GM13976 (cell line): Measurements from ENCODE around the gene RGR.

Experiments used
- DNase-seq: peaks from one replicate; pipeline ENCODE4 v3.0.0; 2012; ENCODE audit warnings: low spot score
- in situ Hi-C: fragments of 300-500 bp; cut with MboI; formaldehyde crosslinking; loops from one replicate; pipeline ENCODE4 v1.12.0; 2022; ENCODE audit warnings: low sequenced_read_pairs, mixed read lengths, inconsistent platforms; ENCODE audit not compliant: unreplicated experiment
- TF ChIP-seq, protein P1 (sequence below): IDR thresholded peaks from 2 replicates; pipeline ENCODE4 v1.5.1; 2012; ENCODE audit warnings: borderline replicate concordance, mild to moderate bottlenecking; ENCODE audit not compliant: insufficient read depth; ENCODE audit errors: extremely low read depth, missing control alignments, control extremely low read depth

Gene RGR

DNA sequence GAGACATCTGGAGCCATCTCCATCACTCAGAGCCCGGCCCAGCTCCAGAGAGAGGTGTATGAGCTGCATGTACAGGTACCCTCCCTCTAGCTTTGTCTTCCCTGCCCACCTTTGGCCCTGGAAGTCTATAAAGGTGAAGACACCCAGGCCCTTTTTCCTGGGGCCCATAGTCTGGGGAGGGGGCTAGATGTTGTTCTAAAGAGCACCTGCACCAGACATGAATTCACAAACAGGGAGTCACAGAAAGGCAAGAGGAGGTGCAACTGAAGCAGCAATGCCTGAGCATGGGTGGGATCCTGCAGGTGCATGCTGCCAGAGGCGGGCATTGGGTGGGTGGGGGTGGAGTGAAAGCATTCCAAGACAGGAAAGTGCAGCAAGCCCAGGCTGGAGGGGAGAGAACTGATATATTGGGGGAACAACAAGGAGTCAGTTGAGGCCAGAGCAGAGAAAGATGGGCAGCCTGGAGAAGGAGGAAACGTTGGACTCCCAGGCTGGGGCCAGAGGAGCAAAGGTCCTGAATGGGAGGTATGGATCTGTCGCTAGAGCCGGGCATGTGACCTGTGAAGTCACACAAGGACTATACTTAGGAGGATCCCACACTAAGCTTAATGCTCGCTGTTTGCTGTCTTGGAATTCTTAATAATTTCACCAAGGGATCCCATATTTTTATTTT lies 38.9 kb upstream of the RGR start:
- DNase-seq: no peak
- TF ChIP-seq, protein P1, sequence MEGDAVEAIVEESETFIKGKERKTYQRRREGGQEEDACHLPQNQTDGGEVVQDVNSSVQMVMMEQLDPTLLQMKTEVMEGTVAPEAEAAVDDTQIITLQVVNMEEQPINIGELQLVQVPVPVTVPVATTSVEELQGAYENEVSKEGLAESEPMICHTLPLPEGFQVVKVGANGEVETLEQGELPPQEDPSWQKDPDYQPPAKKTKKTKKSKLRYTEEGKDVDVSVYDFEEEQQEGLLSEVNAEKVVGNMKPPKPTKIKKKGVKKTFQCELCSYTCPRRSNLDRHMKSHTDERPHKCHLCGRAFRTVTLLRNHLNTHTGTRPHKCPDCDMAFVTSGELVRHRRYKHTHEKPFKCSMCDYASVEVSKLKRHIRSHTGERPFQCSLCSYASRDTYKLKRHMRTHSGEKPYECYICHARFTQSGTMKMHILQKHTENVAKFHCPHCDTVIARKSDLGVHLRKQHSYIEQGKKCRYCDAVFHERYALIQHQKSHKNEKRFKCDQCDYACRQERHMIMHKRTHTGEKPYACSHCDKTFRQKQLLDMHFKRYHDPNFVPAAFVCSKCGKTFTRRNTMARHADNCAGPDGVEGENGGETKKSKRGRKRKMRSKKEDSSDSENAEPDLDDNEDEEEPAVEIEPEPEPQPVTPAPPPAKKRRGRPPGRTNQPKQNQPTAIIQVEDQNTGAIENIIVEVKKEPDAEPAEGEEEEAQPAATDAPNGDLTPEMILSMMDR: no peak
- in situ Hi-C loops: loop anchor here (10.0 kb wide), 1 partner anchor 61 kb away; no protein-coding TSS in a partner anchor

DNA sequence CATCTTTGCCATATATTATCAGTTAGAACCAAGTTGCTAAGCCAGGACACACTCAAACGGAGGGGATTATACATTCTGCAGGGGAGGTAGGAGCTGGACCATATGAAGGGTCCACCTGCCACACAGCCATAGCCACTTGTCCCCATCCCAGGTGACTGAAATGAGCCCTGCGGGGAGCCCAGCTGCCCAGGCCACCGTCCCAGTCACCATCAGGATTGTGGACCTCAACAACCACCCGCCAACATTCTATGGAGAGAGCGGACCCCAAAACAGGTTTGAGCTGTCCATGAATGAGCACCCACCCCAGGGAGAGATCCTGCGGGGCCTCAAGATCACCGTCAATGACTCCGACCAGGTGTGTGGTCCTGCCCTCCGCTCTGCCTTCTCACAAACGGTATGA lies 36.8 kb upstream of the RGR start:
- in situ Hi-C loops: loop anchor here (10.0 kb wide), 1 partner anchor 63 kb away; no protein-coding TSS in a partner anchor
- TF ChIP-seq, protein P1: no peak
- DNase-seq: no peak

GRCh38 chr10:84211566-84211965 lies 33.3 kb upstream of the RGR start:
- TF ChIP-seq, protein P1: no peak
- in situ Hi-C loops: loop anchor here (5.0 kb wide), 1 partner anchor 49 kb away; no protein-coding TSS in a partner anchor
- no peak for DNase-seq

DNA sequence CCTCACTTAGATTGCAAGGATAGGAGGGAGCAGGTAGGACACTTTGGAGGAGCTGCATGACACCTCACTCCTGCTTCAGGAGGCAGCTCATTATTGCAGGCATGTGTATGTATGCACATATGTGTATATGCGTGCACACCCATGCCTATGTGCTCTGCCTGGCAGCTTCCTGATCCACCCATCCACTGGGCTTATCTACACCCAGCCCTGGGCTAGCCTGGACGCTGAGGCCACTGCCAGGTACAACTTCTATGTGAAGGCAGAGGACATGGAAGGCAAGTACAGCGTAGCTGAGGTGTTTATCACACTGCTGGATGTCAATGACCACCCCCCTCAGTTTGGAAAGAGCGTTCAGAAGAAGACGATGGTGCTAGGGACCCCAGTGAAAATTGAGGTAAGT lies 32.8 kb upstream of the RGR start:
- in situ Hi-C loops: loop anchor here (5.0 kb wide), 1 partner anchor 50 kb away; no protein-coding TSS in a partner anchor
- no peak for DNase-seq
- TF ChIP-seq, protein P1: no peak

GRCh38 chr10:84213076-84213475 lies 31.8 kb upstream of the RGR start:
- in situ Hi-C loops: loop anchor here (5.0 kb wide), 1 partner anchor 51 kb away; no protein-coding TSS in a partner anchor
- no peak for DNase-seq
- TF ChIP-seq, protein P1: no peak

GRCh38 chr10:84214046-84214572 lies 30.7 kb upstream of the RGR start:
- DNase-seq: no peak
- in situ Hi-C loops: loop anchor here (5.0 kb wide), 1 partner anchor 52 kb away; no protein-coding TSS in a partner anchor
- TF ChIP-seq, protein P1: no peak
